GM23338 (cell line): ENCODE data around the gene CLEC12A.

ENCODE experiments used
- JUNB ChIP-seq: IDR thresholded peaks from one replicate; pipeline ENCODE4 v1.6.1; 2016; ENCODE audit warnings: antibody characterized with exemption; ENCODE audit not compliant: unreplicated experiment
- POLR2AphosphoS5 ChIP-seq: IDR thresholded peaks from 2 replicates; pipeline ENCODE4 v1.6.1; 2016; ENCODE audit warnings: antibody characterized with exemption, low read depth
- TF ChIP-seq, protein P1 (sequence below), 2 experiments: fragments of 200-600 bp in 1 of 2; sonication (generic) in 1 of 2; conservative IDR thresholded peaks; 2 replicates each; pipeline versions ENCODE4 v1.5.1 to v1.6.1; 2016 to 2017; ENCODE audit warnings: antibody characterized with exemption in 2 of 2, low read depth in 2 of 2, mild to moderate bottlenecking in 2 of 2, moderate library complexity in 1 of 2
- TF ChIP-seq, protein P2 (sequence below): IDR thresholded peaks from 2 replicates; pipeline ENCODE4 v1.6.1; 2016; ENCODE audit warnings: antibody characterized with exemption

- TF ChIP-seq, protein P1, sequence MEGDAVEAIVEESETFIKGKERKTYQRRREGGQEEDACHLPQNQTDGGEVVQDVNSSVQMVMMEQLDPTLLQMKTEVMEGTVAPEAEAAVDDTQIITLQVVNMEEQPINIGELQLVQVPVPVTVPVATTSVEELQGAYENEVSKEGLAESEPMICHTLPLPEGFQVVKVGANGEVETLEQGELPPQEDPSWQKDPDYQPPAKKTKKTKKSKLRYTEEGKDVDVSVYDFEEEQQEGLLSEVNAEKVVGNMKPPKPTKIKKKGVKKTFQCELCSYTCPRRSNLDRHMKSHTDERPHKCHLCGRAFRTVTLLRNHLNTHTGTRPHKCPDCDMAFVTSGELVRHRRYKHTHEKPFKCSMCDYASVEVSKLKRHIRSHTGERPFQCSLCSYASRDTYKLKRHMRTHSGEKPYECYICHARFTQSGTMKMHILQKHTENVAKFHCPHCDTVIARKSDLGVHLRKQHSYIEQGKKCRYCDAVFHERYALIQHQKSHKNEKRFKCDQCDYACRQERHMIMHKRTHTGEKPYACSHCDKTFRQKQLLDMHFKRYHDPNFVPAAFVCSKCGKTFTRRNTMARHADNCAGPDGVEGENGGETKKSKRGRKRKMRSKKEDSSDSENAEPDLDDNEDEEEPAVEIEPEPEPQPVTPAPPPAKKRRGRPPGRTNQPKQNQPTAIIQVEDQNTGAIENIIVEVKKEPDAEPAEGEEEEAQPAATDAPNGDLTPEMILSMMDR (conservative IDR thresholded peaks at IDR 0.05; ENCODE audit: low read depth in 2 of 2) = no peak
- no peak for TF ChIP-seq POLR2AphosphoS5
- TF ChIP-seq JUNB = no peak
- TF ChIP-seq, protein P2, sequence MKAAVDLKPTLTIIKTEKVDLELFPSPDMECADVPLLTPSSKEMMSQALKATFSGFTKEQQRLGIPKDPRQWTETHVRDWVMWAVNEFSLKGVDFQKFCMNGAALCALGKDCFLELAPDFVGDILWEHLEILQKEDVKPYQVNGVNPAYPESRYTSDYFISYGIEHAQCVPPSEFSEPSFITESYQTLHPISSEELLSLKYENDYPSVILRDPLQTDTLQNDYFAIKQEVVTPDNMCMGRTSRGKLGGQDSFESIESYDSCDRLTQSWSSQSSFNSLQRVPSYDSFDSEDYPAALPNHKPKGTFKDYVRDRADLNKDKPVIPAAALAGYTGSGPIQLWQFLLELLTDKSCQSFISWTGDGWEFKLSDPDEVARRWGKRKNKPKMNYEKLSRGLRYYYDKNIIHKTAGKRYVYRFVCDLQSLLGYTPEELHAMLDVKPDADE = no peak
These were observed 36.2 kb upstream of the CLEC12A start for GRCh38 chr12:9935026-9935425.
